Left cardiac atrium (tissue), 4 donors: ENCODE measurements around the gene MOK. TPM values are rescaled to one million over a fixed set of nuclear protein-coding genes. Genes with fewer than 3 reads are reported as not detected.
"Not testable (repeated sequence)": the region's sequence is repeated elsewhere in the genome, so short reads cannot be mapped to it uniquely, and the experiment has no call there.

Experiments used
- ATAC-seq, 2 donors: fragments of 200-7000 bp; cut with Tn5 transposase; one replicate each; pipeline ENCODE4 v1.9.1; 2020; ENCODE audit warnings: mild to moderate bottlenecking in 2 of 2, moderate library complexity in 2 of 2
- DNase-seq: peaks from one replicate; pipeline ENCODE4 v3.0.0-alpha.2; 2020
- intact Hi-C, 2 donors: fragments of 100-400 bp; cut with DNase I; formaldehyde crosslinking; loops; one replicate each; pipeline versions ENCODE4 v1.14.1 to v1.15.1; 2022 to 2023
- total RNA-seq, 2 donors: library from RNA; stranded (reverse); fragmentation: NEBNext Ultra II Directional; extraction: Animal tissue kit (Norgen Biotek cat#: 25700); gene quantifications; one replicate each; pipeline ENCODE4 v1.2.1, GENCODE V29; 2021
- donor health status: DM: no; HTN: yes; CAD: no.
- donor health status: DM: no; HTN: yes; CAD: no; lungs with severe emphysema.
- donor health status: DM: yes; HTN: yes; CAD: no.
- donor health status: Dilated cardiomyopathy.

MOK gene
- total RNA-seq, 2 donors from 2014 or later = 10.8 to 15.3 TPM

DNA sequence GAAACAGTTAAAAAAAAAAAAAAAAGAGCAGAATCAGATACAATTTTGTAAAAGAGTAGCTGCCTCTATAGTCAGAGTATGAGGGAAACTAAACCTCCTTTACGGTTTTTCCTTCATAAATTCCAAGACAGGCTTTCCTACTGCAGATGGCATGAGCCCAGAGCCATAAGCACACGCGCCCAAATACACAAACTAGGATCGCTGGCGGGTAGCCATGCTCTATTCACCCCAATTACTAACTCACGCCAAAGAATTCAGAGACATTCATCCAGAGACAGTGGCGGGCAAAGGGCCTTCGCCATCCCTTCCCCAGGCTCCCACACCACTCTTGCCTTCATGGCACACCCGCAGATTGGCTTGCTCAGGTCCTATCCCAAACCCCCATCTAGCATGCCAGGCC, 48.2 kb downstream of the MOK start:
- intact Hi-C loops = no loop called here
- ATAC-seq (no peak), DNase-seq (no peak)

DNA sequence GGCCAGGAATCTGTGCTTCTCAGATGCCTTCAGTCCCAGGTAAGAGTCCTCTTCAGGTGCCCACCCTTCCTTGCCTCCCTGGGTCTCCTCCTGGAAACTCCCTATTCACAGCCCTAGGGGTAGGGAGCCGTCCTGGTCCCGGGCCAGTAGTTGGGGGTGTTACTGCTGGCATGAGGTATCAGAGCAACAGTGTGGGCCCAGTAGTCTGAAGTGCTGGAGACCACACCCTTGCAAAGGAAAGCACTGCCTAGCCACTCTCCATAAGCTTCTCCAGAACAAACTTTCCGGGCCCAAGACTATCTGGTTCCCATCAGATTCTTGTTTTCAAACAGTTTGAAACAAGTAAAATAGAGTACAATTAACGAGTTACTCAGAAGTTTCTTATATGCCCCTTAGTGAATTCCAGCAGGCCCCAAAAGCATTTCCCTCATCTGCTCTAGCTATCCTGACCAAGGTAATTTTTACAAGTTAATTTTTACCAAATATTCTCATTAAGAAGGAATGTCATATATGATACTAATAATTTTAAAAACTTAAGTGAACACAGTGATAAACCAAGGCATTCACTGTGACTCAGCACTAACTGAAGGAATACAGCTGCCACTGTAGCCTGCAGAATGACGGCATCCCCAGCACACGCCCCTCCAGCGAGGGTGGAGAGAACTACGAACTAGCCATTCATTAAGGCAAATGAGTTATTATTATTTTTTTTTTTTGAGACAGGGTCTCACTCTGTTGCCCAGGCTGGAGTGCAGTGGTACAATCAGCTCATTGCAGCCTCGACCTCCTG, 49.4 kb downstream of the MOK start:
- intact Hi-C loops = no loop called here
- peak; percentile 64 for DNase-seq
- peak; percentile 50 to 92 for ATAC-seq

DNA sequence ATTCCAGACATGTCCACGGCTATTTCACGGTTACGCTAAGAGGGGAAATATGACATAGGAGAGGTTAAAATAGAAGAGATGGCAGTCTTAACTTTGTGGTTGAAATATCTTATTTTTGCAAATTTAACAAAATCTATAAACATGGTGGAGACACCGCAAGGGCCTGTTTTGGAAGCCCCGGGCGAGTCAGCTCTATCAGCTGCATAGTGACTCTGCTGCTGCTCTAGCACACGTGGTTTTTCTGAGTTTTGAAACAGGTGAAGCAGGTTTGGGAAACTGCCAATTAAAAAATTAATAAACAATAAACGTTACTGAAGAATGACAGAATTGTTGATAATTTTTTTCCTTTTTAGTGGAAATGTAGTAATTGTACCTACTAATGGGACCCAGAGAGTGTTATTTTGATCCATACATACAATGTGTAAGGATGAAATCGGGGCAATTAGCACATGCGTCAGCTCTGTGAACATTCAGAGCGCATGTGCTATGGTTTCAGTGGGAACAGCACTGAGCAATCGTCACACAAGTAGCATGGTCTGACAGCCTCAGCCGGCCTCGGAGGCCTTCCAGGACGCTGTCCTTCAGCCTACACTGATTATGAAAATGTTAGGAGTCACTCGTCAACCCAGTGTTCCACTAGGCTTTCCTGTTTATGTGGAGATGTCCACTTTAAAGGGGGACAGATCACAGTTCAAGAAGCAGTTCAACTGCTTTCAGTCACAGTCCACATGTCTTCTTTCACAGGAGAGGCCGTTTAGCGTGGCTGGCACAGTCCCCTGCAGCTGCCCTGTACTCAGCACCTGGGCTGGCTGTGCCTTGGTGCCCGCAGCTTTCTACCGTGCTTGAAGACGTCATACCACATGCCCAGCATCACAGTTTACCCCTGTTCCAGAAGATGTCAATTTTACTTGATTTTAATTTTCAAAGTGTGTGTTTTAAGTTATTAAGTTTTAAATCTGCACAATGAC, 51.8 kb downstream of the MOK start:
- peak; percentile 41 for DNase-seq
- intact Hi-C loops = no loop called here
- ATAC-seq = peak; percentile 61 to 82

DNA sequence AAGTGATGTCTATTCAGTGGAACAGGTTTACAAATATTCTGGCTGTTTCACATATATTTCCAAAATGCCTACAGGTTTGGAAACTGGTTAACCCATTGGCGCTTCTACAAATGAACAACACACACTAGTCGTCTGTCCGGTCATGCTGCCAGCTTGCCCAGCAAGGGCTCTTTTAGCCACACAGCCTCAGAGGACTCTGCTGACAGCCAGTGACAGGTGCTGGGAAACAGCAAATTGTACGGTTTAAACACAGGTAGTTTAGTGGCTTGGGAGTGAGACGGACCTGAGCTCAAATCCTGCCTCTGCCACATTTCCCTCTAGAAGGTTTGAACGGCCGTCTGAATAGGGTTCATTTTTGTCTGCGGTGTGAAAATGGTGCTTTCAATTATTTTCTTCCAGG, 53.8 kb downstream of the MOK start:
- no peak for DNase-seq
- no peak for ATAC-seq
- intact Hi-C loops = no loop called here

DNA sequence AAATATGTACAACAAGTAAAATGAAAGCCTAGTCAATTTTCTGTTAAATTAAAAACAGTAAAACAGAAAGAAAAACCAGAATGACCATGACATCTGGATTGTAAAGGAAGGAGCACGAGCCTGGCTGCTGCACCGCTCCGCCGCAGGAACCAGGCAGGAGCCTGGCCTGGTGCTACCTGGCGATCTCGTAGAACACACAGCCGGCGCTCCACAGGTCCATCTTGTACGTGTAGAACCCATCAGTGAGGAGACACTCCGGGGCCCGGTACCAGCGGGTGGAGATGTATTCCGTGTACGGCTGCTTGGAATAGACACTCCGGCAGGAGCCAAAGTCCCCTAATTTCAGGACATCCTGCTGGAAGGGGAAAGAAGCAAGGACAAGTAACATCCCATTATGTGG, 54.3 kb downstream of the MOK start:
- intact Hi-C loops = no loop called here

DNA sequence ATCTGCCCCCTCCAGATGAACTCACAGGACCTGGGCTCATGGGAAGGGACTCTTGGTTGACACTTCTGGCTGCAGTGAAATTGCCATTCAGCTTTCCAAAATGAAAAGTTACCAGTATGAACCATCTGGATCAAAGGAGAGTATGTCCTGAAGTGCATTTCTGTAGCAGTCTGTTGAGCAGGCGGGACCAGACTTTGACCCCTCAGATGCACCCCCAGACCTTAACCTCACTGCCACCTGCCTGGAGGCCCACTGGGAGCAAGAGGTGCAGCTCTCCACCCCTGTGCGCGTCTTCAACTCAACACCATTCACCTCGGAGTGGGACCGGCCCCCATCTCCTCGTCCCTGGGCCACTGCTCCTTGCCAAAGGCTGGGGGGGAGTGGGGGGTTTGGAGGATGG, 55.0 kb downstream of the MOK start:
- ATAC-seq (no peak), DNase-seq (no peak)
- intact Hi-C loops = no loop called here

More for the DNA sequence above, 54.3 kb downstream of the MOK start:
- DNase-seq (no peak), ATAC-seq (no peak)

DNA sequence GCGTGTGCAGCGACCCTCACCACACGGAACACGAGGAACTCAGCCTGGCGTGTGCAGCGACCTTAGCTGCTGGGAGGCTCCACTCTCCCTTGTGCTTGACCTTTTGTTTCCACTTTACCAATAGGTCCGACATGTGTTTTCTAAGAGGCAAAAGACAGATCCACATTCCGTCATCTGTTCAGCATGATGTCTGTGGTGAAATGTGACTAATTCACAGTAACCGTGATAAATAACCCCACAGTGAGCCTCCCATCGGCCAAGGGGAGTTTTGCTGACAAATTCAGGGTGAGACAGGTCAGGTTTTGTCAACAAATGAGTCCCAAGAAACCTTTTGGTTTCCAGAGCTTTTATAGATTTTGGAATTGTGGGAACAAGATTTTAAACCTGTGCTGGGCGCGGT, 55.9 kb downstream of the MOK start:
- DNase-seq (no peak), ATAC-seq (no peak)
- intact Hi-C loops = no loop called here

DNA sequence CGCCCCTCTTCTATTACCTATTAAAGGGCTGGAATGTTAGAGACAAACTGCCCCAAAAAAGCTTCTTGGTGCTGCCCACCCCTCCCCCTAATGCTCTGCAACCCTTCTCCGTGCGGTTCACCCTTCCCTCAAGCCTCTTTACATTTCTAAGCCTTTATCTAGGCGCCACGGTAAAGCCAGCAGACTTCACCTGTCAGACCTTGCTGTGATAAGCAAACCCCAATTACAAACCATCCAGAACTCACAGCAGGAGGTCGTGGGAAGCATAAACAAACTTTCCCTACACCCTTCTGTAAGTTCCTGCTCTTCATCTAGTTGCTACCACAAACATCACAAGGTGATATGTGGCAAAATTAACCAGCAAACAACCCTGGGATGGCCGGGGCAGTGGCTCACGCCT, 56.8 kb downstream of the MOK start:
- ATAC-seq = no peak
- intact Hi-C loops = no loop called here
- no peak for DNase-seq

DNA sequence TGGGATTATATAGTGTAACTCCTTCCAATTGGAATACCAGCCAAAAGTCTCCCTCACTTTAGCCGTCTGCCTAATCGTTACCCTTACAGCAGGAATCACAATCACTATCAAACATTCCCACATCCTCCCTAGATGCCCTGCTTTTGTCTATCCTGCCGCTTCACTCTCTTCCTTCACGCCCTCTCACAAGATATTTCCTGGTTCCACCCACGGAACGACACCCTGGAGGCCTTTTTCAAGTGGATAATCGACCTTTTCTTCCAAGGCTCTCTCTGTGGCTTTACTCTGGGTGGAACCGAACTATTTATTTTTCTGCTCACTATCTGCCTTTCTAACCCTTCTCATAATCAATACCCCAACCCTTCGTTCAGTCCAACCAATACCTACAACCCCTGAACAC, 58.9 kb downstream of the MOK start:
- no peak for ATAC-seq
- DNase-seq = no peak

DNA sequence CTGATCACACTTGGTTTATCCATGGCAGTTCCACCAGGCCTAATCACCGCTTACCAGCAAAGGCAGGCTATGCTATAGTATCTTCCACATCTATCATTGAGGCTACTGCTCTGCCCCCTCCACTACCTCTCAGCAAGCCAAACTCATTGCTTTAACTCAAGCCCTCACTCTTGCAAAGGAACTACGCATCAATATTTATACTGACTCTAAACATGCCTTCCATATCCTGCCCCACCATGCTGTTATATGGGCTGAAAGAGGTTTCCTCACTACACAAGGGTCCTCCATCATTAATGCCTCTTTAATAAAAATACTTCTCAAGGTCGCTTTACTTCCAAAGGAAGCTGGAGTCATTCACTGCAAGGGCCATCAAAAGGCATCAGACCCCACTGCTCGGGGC, 61.2 kb downstream of the MOK start:
- DNase-seq, intact Hi-C loops, ATAC-seq: not testable (repeated sequence)

More for the DNA sequence above, 58.9 kb downstream of the MOK start:
- intact Hi-C loops = no loop called here

DNA sequence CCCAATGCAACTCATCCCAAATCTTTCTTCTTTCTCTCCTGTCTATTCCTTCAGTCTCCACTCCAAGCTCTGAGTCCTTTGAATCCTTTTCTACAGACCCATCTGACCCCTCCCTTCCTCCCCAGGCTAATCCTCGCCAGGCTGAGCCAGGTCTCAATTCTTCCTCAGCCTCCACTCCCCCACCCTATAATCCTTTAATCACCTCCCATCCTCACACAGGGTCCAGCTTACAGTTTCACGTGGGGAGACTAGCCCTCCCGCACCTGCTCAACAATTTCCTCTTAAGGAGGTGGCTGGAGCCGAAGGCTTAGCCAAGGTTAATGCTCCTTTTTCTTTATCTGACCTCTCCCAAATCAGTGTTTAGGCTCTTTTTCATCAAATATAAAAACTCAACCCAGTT, 63.8 kb downstream of the MOK start:
- ATAC-seq = no peak
- intact Hi-C loops = no loop called here
- DNase-seq = no peak

DNA sequence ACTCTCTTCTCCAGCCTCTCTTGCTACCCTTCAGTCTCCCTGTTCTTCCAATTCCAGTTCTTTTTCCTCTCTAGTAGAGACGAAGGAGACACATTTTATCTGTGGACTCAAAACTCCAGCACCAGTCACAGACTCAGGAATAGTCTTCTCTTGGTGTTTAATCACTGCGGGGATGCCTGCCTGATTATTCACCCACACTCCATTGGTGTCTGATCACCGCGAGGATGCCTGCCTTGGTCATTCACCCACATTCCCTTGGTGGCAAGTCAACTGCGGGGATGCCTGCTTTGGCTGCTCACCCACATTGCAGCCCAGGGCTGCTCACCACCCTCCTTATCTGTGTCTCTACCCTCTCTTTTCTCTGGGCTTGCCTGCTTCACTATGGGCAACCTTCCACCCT, 64.5 kb downstream of the MOK start:
- DNase-seq, ATAC-seq, intact Hi-C loops: not testable (repeated sequence)

DNA sequence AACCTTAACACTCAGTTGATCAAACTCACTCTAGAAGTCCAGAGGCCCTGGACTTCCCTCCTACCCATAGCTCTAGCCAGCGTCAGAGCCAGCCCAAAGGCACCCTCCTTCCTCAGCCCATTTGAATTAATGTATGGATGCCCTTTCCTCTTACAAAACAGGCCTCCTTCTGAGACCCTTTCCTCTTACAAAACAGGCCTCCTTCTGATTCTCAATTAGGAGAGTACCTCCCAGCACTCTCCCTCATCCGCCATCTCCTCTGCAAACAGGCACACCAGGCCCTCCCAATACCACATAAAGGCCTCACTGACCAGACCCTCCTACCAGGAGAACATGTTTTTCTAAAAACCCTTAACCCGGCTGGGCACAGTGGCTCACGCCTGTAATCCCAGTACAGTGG, 65.7 kb downstream of the MOK start:
- ATAC-seq (no peak), DNase-seq (no peak)
- intact Hi-C loops = loop anchor here in 1 of 2 donors (5.0 kb wide), 1 partner anchor 73 kb away; no protein-coding TSS in a partner anchor

DNA sequence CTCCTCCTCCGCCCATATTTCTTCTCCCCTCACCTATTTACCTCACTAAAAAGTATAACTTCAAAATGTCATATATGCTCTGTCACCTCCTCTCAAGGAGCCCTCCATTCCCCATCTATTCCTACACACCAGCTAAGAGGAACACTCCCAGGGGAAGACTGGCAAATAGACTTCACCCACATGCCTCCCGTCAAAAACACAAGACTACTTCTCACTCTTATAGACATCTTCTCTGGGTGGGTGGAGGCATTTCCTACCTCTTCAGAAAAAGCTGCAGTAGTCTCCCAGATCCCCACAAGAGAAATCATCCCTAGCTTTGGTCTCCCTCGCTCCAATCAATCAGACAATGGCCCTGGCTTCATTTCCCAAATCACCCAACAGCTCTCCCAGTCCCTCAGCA, 66.2 kb downstream of the MOK start:
- intact Hi-C loops = loop anchor here in 1 of 2 donors (5.0 kb wide), 1 partner anchor 74 kb away; no protein-coding TSS in a partner anchor
- no peak for ATAC-seq
- no peak for DNase-seq

DNA sequence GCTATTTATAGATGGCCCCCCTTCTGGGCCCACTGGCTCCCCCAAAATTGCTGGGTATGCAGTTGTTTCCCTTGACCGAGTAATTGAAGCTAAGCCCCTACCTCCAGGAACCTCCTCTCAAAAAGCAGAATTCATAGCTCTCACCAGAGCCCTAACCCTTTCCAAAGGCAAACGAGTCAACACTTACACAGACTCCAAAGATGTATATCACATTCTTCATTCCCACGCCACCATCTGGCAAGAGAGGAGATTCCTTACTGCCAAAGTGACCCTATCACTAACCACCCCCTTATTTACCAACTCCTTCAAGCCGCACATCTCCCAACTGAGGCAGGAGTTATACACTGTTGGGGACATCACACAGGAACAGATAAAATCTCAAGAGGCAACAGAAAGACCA, 66.8 kb downstream of the MOK start:
- DNase-seq (no peak), ATAC-seq (no peak)
- intact Hi-C loops = loop anchor here in 1 of 2 donors (5.0 kb wide), 1 partner anchor 74 kb away; no protein-coding TSS in a partner anchor

DNA sequence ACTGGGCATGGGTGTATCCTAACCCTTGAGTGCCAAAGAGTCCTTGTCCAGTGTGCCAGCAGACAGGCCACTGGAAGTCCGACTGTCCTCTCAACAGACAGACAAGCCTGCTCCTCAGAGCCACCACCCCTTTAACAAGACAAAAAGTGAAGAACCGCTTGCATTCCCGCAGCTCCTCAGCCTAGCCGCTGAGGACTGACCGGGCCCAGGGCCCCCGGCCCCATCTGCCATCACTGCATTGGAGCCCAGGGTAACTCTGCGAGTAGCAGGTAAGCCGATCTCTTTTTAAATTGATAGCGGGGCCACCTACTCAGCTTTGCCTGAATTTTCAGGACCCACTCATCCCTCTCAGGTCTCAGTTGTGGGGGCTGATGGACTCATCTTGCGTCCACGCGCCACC, 68.9 kb downstream of the MOK start:
- intact Hi-C loops = loop anchor here in 1 of 2 donors (5.0 kb wide), 1 partner anchor 76 kb away; no protein-coding TSS in a partner anchor
- ATAC-seq (no peak), DNase-seq (no peak)

DNA sequence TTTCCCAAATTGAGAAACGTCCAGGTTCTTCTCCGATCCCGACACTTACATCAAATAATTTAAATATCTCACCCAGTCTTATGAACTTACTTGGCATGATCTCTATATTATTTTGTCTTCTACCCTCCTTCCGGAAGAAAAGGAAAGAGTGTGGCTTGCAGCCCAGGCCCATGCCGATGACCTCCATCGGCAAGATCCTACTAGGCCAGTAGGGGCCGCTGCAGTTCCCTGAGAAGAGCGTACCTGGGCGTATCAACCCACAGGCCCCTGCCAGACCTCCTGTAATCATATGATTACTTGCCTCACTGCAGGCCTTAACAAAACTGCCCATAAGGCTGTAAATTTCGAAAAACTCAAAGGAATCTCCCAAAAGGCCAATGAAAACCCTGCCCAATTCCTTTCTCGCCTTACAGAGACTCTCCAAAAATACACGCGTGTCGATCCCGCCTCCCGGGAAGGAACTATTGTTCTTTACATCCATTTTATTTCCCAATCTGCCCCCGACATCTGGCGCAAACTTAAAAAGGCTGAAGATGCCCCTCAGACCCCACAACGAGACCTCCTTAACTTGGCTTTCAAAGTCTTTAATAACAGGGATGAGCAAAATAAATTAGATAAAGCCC, 69.6 kb downstream of the MOK start:
- intact Hi-C loops = loop anchor here (1.0 to 5.0 kb wide), 2 partner anchors 77 to 79 kb away; no protein-coding TSS in a partner anchor
- ATAC-seq = peak; percentile 97
- DNase-seq = peak; percentile 90

DNA sequence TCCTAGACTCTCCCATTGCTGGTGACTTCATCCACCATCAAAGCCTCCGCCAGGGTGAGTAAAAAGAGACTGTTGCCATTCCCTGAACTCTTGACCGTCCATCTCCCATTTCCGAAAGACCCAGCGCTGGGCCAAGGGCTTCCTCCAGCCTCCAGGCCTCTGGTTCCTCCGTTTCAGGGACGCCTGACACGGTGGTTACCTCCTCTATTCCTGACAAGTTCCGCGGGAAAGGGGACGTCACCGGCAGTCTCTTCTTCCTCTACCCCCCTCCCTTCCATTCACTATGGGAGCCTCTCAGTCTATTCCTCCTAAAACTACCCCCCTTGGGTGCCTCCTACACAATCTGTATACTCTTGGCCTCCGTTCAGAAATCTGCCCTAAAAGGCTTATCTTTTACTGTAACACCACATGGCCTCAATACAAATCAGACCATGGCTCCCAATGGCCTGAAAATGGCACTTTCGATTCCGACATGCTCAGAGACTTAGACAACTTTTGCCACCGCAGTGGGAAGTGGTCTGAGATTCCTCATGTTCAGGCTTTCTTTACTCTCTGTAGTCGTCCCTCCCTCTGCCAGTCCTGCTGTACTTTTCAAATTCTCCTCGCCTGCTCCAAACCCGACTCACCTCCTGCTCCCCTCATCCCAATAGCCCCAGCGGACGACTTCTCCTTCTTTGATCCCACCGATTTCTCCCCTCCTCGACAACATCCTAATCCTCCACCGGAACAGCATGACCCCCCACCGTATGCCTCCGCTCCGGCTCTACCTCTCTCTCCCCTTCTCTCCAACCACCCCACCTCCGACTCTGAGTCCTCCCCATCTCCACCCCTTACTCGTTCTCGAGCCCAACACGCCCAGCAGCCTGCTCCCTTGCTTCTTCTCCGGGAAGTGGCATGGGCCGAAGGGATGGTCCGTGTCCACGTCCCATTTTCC, 70.4 kb downstream of the MOK start:
- intact Hi-C loops = loop anchor here (1.0 to 5.0 kb wide), 2 partner anchors 78 to 80 kb away; no protein-coding TSS in a partner anchor
- peak; percentile 50 to 54 for ATAC-seq
- DNase-seq = no peak
